Lower lobe of right lung (tissue), 2 donors: Measurements from ENCODE around the gene NCS1. TPM values are rescaled to one million over a fixed set of nuclear protein-coding genes. Genes with fewer than 3 reads are reported as not detected.
"Not testable (repeated sequence)": the region's sequence is repeated elsewhere in the genome, so short reads cannot be mapped to it uniquely, and the experiment has no call there.

Source experiments
- ATAC-seq, 2 donors: fragments of 200-7000 bp; cut with Tn5 transposase; one replicate each; pipeline ENCODE4 v1.9.1; 2020 to 2022; ENCODE audit warnings: mild to moderate bottlenecking in 2 of 2, moderate library complexity in 2 of 2
- DNase-seq: peaks from one replicate; pipeline ENCODE4 v3.0.0-alpha.2; 2020
- H3K27ac ChIP-seq: fragments of 200-600 bp; one replicate; pipeline ENCODE4 v1.8.0; 2022
- H3K27me3 ChIP-seq: fragments of 200-600 bp; one replicate; pipeline ENCODE4 v1.8.0; 2022; ENCODE audit warnings: low read depth
- H3K36me3 ChIP-seq: fragments of 200-600 bp; one replicate; pipeline ENCODE4 v1.8.0; 2022; ENCODE audit warnings: mild to moderate bottlenecking
- H3K4me1 ChIP-seq: fragments of 200-600 bp; one replicate; pipeline ENCODE4 v1.8.0; 2022
- H3K4me3 ChIP-seq: fragments of 200-600 bp; one replicate; pipeline ENCODE4 v1.8.0; 2022; ENCODE audit warnings: mild to moderate bottlenecking
- H3K9me3 ChIP-seq: fragments of 200-600 bp; one replicate; pipeline ENCODE4 v1.8.0; 2022
- CTCF ChIP-seq: fragments of 200-600 bp; IDR thresholded peaks from one replicate; pipeline ENCODE4 v1.8.0; 2022; ENCODE audit warnings: antibody characterized with exemption, mild to moderate bottlenecking
- intact Hi-C: fragments of 100-400 bp; cut with DNase I; formaldehyde crosslinking; loops from one replicate; pipeline ENCODE4 v1.11.0; 2022
- total RNA-seq: library from RNA; stranded (reverse); fragmentation: NEBNext Ultra II Directional; extraction: Animal tissue kit (Norgen Biotek cat#: 25700); gene quantifications from one replicate; pipeline ENCODE4 v1.2.1, GENCODE V29; 2021
- donor health status: DM: no; HTN: yes; CAD: no; lungs with severe emphysema.

Gene NCS1
- total RNA-seq, 1 donor from 2014 or later, result 7.0 TPM

- no peak for ATAC-seq
- no peak for TF ChIP-seq CTCF
- DNase-seq, result no peak
- Histone ChIP-seq H3K27me3 (no peaks in the 10 kb centered on the region), H3K27ac (no peak overlapping the region), H3K9me3 (no peaks in the 10 kb centered on the region), H3K4me1 (no peaks in the 10 kb centered on the region), H3K36me3 (no peaks in the 10 kb centered on the region), H3K4me3 (no peak overlapping the region)
- intact Hi-C loops, result no loop called here
Measured at GRCh38 chr9:130256644-130257043, 84.4 kb downstream of the NCS1 start.

GRCh38 chr9:130258137-130258536 lies 85.9 kb downstream of the NCS1 start:
- H3K4me3 ChIP-seq, H3K36me3 ChIP-seq, H3K9me3 ChIP-seq, ATAC-seq, intact Hi-C loops, H3K27ac ChIP-seq, H3K4me1 ChIP-seq, DNase-seq: not testable (repeated sequence)
- H3K27me3 ChIP-seq, result peaks cover 12% of the 10 kb centered on the region

GRCh38 chr9:130259044-130259443 lies 86.8 kb downstream of the NCS1 start:
- Histone ChIP-seq H3K4me1 (no peaks in the 10 kb centered on the region), H3K36me3 (no peaks in the 10 kb centered on the region), H3K4me3 (no peak overlapping the region), H3K27ac (no peak overlapping the region), H3K27me3 (peaks cover 17% of the 10 kb centered on the region), H3K9me3 (no peaks in the 10 kb centered on the region)
- no peak for TF ChIP-seq CTCF
- ATAC-seq (no peak), DNase-seq (no peak)
- intact Hi-C loops, result no loop called here

DNA sequence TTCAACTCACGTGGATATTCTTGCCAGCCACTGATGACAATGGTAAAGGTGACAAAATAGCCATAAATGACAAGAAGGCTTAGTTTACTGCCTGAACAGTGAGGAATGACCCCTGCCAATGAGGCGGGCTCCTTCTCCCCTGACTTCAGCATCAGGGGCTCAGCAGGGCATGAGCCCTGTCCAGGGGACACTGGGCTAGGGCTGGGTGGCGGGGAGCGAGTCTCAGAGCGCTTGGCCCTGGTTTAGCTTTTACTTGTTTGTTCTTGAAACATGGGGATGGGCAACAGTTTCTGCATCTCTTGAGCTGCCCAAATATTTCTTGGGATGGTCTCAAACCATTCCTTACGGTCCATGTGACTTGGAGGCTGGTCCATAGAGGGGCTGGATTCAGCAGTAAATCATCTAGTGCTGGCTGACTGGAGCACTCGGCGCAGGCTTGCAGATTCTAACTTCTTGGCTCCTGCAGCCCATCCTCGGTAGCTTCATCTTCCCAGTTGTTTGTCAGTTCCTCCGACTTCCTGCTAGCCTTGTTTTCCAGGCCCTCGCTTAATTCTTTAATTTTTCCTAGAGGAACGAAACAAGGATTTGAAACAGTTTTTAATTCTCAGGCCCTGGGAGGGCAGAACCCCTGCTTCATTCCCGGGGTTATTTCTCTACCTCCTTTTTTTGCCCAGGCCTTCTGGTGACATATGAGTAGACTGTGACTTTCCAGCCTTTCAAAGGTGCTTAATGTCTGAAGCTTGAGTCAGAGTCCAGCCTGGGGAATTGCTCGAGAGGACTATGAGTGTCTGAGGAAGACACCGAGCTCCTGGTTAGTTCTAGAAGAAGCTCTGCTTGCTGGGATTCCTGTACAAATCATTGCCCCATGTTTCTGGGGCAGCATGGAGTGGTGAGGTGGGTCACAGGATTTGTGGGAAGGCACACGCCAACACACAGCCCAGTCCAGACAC lies 88.9 kb downstream of the NCS1 start:
- no peak for ATAC-seq
- intact Hi-C loops, result no loop called here
- H3K27ac ChIP-seq, result no peak overlapping the region
- H3K36me3 ChIP-seq, result no peaks in the 10 kb centered on the region
- no peak for DNase-seq
- TF ChIP-seq CTCF, result no peak
- peaks cover 9% of the 10 kb centered on the region for H3K4me1 ChIP-seq
- H3K4me3 ChIP-seq, result no peak overlapping the region
- no peaks in the 10 kb centered on the region for H3K9me3 ChIP-seq
- H3K27me3 ChIP-seq, result peaks cover 37% of the 10 kb centered on the region

- H3K9me3 ChIP-seq, result no peaks in the 10 kb centered on the region
- H3K36me3 ChIP-seq, result no peaks in the 10 kb centered on the region
- intact Hi-C loops, result no loop called here
- no peak for TF ChIP-seq CTCF
- H3K27me3 ChIP-seq, result peaks cover 48% of the 10 kb centered on the region
- no peak overlapping the region for H3K27ac ChIP-seq
- H3K4me1 ChIP-seq, result peaks cover 14% of the 10 kb centered on the region
- no peak for ATAC-seq
- DNase-seq, result no peak
- H3K4me3 ChIP-seq, result no peak overlapping the region
Measured at GRCh38 chr9:130262061-130262745, 90.0 kb downstream of the NCS1 start.

- no peak for TF ChIP-seq CTCF
- H3K4me1 ChIP-seq, result peaks cover 14% of the 10 kb centered on the region
- no peak for DNase-seq
- H3K9me3 ChIP-seq, result no peaks in the 10 kb centered on the region
- no peaks in the 10 kb centered on the region for H3K36me3 ChIP-seq
- no peak for ATAC-seq
- H3K27ac ChIP-seq, result no peak overlapping the region
- H3K27me3 ChIP-seq, result peaks cover 51% of the 10 kb centered on the region
- intact Hi-C loops, result no loop called here
- H3K4me3 ChIP-seq, result no peak overlapping the region
Measured at GRCh38 chr9:130262771-130263170, 90.6 kb downstream of the NCS1 start.
